GM21390 (cell line): ENCODE data around the gene TWNK.
"Not testable (repeated sequence)": the region's sequence is repeated elsewhere in the genome, so short reads cannot be mapped to it uniquely, and the experiment has no call there.

ENCODE experiments used
- ATAC-seq: cut with Tn5 transposase; IDR thresholded peaks from one replicate; pipeline ENCODE4 v1.9.1; 2021; ENCODE audit not compliant: unreplicated experiment

The TWNK gene

GRCh38 chr10:101029520-101030295 is 42.4 kb downstream of the TWNK start:
- no peak for ATAC-seq

- no peak for ATAC-seq
Observed at GRCh38 chr10:101030496-101031127, 43.3 kb downstream of the TWNK start.

DNA sequence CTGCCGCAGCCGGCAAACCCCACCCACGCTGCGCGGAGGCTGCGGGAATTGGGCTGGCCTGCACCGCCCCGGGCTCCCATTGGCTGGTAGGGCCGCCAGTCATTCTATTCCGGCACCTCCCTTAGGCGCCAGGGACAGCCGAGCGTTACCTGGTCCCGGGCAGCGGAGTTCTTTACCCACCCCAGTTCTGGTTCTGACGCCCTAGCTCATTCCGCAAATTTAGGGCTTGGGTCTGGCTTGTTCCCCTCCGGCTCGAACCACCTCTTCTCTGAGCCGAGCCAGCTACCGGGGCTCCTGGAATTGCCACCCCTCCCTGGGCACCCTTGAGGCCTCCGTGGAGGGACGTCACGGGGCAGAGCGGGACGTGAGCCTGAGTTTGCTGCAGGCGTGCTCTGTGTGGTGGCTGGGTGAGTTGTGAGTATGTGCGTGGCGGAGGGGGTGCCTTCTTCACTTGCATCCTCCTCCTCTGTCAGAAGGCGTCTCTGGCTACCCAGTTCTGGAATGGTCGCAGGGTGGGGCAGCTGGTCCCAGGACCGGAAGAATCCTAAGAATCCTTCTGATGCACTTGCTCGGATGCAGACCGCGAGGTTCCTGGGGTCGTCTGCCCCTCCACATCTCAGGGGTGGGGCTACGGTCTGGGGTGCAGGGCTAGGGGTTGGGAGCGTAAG is 43.9 kb downstream of the TWNK start, which contains the start of the genes PDZD7 and SFXN3:
Gene PDZD7, minus strand, starts transcription at position 2 of the 668 bp plus-strand sequence. CDS start 910 bp downstream, outside the sequence.
Gene SFXN3, plus strand, starts transcription at position 107 of the 668 bp plus-strand sequence. CDS start 3,461 bp downstream, outside the sequence.
- ATAC-seq, result peak; percentile 94

DNA sequence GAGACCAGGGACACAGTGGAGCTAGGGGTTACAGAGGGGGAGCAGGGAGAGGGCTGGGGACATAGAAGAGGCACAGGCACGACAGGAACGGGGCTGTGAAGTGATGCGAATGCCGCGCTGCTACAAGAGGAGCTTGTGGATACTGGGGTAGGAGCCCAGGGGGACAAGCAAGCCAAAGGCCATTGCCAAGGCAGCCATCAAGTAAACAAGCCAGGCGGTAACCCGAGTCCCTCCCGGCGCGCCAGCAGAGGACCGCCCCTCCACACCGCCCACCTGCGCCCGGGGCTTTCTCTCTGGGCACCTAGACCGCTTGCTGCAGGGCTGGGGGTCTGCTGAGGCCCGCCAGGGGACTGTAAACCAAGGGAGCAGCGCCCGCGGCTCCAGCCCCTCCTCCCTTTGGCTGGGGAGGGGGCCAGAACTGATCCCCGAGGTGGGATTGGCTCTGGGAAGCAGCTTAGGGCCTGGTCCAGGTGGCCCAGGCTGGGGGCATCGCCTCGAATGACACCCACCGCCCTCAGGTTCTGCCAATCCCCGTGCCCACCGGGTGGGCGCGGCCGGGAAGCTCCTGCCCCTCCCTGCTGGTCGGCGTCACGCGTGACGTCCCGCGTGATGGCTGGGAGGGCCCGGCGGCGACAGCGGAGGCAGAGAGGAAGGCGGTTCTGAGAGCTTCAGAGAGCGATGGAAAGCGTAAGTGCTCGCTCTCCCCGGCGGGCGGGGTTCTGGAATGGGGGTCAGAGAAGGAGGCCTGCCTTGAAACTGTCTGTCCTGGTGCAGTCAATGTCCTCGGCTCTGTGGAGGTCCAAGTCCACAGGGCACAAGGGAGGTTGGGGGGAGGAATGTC is 44.7 kb downstream of the TWNK start:
- ATAC-seq, result no peak

DNA sequence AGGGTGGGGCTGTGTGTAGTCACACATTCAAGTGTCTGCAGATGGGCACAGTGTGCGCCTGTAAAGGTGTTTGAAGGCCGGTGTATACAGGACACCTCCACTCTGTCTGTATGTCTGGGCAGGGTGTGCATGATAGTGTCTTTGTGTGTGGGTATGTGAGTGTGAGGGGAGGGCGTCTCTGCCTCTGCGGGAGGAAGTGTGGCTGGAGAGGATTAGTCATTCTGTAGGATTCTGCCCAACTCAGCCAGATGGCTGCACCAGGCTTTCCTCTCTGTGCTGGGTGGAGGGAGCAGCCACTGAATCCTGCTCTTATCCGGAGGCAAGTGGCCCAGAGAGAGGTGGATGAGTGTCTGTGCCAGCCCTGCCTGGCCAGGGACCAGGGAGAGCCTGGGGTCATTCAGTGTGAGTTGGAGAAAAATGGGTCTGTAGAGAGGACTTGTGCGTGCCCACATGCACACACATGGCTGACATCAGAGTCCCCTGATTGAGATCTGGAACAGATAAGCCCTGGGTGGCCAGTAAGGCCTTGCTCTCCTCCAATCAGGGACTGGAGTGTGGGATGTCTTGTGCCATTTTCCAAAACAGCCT is 45.4 kb downstream of the TWNK start:
- no peak for ATAC-seq

DNA sequence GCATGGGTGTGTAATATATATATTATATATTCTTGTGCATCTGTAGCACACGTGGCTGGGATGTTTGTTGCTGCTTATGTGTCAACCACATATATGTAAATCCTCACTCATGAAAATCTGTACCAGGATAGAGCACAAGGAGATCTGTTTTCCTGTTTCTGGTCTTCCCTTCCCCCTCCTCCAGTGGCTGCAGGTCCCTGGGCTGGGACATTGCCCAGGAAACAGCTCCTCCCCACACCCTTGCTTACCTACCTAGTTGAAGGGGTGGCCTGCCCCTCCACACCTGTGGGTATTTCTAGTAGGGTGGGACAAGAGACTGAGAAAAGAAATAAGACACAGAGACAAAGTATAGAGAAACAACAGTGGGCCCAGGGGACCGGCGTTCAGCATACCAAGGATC is 45.9 kb downstream of the TWNK start:
- ATAC-seq, result no peak

DNA sequence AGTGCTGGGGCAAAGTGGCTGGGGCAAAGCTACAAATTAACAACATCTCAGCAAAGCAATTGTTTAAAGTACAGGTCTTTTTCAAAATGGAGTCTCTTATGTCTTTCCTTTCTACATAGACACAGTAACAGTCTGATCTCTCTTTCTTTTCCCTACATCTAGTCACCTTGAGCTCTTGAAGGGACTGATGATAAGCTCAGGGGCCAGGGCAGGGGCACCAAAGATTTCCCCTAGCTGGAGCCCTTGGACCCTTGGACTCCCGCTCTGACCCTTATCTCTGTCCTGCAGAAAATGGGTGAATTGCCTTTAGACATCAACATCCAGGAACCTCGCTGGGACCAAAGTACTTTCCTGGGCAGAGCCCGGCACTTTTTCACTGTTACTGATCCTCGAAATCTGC is 47.1 kb downstream of the TWNK start:
- not testable (repeated sequence) for ATAC-seq

DNA sequence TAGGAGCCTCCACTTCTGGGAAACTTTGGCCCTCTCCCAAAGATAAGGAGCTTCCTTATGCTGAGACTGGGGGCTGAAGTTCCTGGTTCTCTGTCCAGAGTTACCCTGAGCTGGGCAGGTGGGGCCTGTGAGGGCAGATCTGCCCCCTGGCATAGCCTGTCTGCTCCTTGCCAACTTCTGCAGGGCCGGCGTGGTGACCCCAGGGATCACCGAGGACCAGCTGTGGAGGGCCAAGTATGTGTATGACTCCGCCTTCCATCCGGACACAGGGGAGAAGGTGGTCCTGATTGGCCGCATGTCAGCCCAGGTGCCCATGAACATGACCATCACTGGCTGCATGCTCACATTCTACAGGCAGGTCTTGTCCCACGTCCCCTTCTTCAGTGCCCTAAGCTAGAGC is 48.0 kb downstream of the TWNK start:
- no peak for ATAC-seq

- ATAC-seq, result no peak
Observed at GRCh38 chr10:101035916-101036702, 48.8 kb downstream of the TWNK start.

GRCh38 chr10:101036726-101037125 is 49.4 kb downstream of the TWNK start:
- ATAC-seq, result no peak

- ATAC-seq, result no peak
Observed at GRCh38 chr10:101038484-101038883, 51.1 kb downstream of the TWNK start.

DNA sequence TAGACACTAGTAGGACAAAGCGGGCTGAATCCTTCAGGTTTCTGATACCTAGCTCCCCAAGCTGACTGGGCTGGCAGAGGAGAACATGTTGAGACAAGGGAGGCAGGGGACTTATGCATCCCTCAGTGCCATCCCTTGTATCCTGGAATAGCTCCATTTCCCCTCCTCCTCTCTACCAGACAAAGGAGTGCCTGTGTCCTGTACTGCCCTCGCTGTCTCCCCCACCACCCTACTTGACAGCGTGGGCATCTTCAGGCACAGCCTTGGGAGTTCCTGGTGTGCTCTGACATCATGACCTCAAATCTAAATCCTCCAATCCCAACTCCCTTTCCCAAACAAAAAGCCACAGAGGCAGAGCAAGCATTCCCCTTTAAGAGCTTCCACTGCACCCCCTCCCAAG is 52.7 kb downstream of the TWNK start:
- ATAC-seq, result no peak

DNA sequence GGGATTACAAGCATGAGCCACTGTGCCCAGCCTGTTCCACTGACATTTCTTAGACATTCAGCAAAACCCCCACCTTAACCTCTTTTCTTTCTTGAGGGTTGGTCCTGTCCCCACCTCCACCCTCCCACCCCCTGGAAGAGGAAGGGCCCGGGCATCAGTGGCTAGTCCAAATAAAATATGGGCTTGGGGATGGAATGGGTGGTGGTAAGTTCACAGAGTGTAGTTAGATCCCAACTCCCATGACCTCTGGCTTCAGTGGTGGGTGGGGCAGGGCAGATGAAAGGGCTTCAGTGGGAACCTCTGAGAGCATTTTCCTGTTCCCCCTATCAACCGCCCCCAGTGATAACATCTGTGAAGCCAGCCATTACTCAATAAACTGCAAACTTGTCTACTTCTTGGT is 53.5 kb downstream of the TWNK start:
- ATAC-seq, result no peak

GRCh38 chr10:101041252-101041761 is 54.0 kb downstream of the TWNK start:
- ATAC-seq, result peak; percentile 59

GRCh38 chr10:101042118-101042517 is 54.8 kb downstream of the TWNK start:
- ATAC-seq, result no peak

DNA sequence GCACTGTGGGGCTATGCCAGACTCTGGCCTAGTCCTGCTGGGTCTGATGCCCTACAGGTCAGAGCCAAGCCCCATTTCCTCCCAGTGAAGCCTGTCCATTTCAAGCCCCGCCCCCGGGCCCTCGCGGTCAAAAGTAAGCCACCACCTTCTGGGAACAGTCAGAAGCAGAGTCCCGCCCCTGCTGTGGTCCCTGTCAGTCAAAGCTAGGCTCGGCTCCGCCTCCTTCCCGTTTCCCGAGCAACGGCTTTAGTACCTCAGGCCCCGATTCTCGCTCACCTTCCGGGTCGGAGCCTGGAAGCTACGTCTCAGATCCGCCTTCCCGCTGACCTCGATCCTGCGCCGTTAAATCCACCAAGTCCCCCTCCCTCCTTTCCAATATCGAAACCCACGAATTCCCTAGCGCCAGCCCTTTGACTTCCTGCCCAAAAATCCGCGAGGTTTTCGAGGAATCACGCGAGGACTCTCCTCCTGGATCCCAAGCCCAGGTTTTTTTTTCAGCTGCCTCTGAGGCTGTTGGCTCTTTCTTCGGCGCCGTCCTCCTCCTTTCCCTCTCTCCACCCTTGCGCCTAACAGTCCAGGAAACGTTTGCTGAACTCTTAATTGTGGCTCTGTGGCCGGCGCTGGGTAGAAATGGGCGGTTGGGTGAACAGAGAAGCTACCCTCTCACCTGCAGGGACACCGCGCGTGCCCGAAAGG is 55.5 kb downstream of the TWNK start:
- ATAC-seq, result peak; percentile 96

DNA sequence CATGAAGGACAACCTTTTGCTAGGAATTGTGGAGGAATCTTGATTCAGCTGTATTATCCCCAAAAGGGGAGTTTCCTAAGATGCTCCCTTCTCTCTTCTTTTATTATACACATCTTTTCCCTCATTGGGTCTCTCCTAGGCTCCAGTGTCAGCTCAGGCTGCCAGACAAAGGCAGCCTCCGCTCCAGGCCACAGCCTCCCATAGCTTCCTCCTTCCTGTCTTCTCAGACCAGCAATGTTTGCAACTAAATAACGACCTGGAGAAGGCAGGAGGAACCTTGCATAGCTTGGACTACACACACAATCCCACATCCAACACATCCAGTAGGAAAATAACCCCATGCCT is 56.0 kb downstream of the TWNK start:
- ATAC-seq, result no peak
